Hepatocyte (in vitro differentiated cells): ENCODE data around the gene D2HGDH.

Experiments
- CTCF ChIP-seq: fragments of 200-600 bp; sonication (generic); IDR thresholded peaks from 2 replicates; pipeline ENCODE4 v1.5.1; 2016; ENCODE audit warnings: antibody characterized with exemption, mild to moderate bottlenecking; ENCODE audit not compliant: poor library complexity
- EZH2phosphoT487 ChIP-seq: fragments of 200-600 bp; sonication (generic); IDR thresholded peaks from one replicate; pipeline ENCODE4 v1.6.1; 2018; ENCODE audit warnings: antibody characterized with exemption, mild to moderate bottlenecking, low read depth, moderate library complexity; ENCODE audit not compliant: unreplicated experiment, severe bottlenecking

GRCh38 chr2:241798631-241799521 is 64.4 kb downstream of the D2HGDH start:
- TF ChIP-seq CTCF (no peak), EZH2phosphoT487 (no peak)
